Measurements from ENCODE around the gene SLC7A1. TPM values are rescaled to one million over a fixed set of nuclear protein-coding genes. Genes with fewer than 3 reads are reported as not detected.

SLC7A1 gene
- total and polyA plus RNA-seq, 2 donors (not counting 3 experiments of a cell fraction or from before 2014, with no cell fraction given) = 21.0 to 79.3 TPM

DNA sequence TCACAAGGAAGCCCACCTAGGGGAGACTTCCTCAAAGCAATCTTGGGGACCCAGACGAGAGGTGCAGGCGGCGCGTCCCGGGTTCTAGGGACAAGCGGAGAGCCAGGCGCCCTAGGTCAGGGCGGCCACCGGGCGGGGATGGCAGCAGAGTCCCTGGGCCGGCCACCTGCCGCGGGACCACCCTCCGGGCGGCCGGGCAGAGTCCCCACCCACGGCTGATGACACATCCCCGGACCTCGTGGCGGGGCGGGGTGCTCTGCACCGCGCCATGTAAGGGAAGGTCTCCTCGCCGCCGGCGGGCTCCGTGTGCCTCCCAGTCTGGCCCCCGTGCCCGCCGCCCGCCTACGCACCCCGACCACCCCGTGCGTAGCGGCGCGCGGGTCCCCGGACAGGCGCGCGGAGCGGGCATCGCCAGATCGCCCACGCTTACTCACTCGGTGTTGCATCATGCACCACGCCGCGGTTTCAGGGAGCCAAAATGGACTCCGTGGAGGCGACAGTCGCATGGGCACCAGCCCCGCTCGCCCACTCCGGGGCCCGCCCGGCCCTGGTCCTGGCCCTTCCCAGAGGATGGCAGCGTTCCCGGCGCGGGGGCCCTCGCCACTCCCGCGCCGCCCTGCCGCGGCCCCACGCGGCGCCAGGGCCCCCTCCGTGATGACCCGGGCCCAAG lies 643 bp downstream of the SLC7A1 start:
- H3K4me2 ChIP-seq (ENCODE audit: insufficient read depth, low read length) = peak overlapping the region; percentile 94
- no peaks in the 10 kb centered on the region for H3K27me3 ChIP-seq (ENCODE audit: control insufficient read depth in 2 of 2, insufficient read depth in 2 of 2, low read length in 2 of 2)
- H3K9me1 ChIP-seq (replicated peaks; ENCODE audit: control insufficient read depth, extremely low read depth, insufficient read depth, low read length) = no peaks in the 10 kb centered on the region
- H3K9ac ChIP-seq (replicated peaks; ENCODE audit: extremely low read depth, insufficient read depth, low read length) = peak overlapping the region; percentile 96
- CTCF ChIA-PET = interaction anchor here (1.1 to 2.6 kb wide), 4 partner anchors 17 to 119 kb away, joined by 3 to 15 read pairs (median 6); no protein-coding TSS in a partner anchor
- peaks cover 55% of the 10 kb centered on the region for H3K79me2 ChIP-seq (ENCODE audit: control insufficient read depth, insufficient read depth, low read length)
- BruUV-seq (replicated peaks) = TSS peak; percentile 33
- no peak for FAIRE-seq
- peak; percentile 49 for DNase-seq (ENCODE audit: low read depth, low spot score)
- intact Hi-C loops (cut with micrococcal nuclease) = loop anchor here (1.0 to 10.0 kb wide), 9 partner anchors 30 to 330 kb away; no protein-coding TSS in a partner anchor
- dilution Hi-C loops (cut with MboI; ENCODE audit: extremely low pct_ligation_motif_present, low sequenced_read_pairs) = no loop called here
- H3K4me1 ChIP-seq (ENCODE audit: control insufficient read depth, extremely low read depth, insufficient read depth, low read length) = peaks cover 20% of the 10 kb centered on the region
- peak overlapping the region; percentile 91 for H3K27ac ChIP-seq (ENCODE audit: insufficient read depth, low read depth, low read length)
- H2AFZ ChIP-seq (ENCODE audit: low read depth, low read length) = peak overlapping the region; percentile 64
- H4K20me1 ChIP-seq (replicated peaks; ENCODE audit: control insufficient read depth, extremely low read depth, insufficient read depth, low read length) = no peaks in the 10 kb centered on the region
- H3K36me3 ChIP-seq (ENCODE audit: control insufficient read depth in 2 of 2, extremely low read depth in 1 of 2, insufficient read depth in 2 of 2, low read length in 2 of 2) = no peaks in the 10 kb centered on the region
- peak overlapping the region; percentile 66 to 93 (median 71) for H3K4me3 ChIP-seq (replicated peaks in 1 of 3; ENCODE audit: insufficient read depth in 1 of 3, low read depth in 1 of 3, low read length in 3 of 3)
- POLR2A ChIA-PET = no interaction called here
- no peak for TF ChIP-seq JUN (IDR thresholded peaks at IDR 0.05; ENCODE audit: borderline replicate concordance, insufficient read depth, insufficient read length, low read depth)
- no peak for TF ChIP-seq GATA2 (IDR thresholded peaks at IDR 0.05; ENCODE audit: insufficient read depth, insufficient read length, low read depth, low read length)
- no peak for TF ChIP-seq MAX (IDR thresholded peaks at IDR 0.05; ENCODE audit: insufficient read depth, insufficient read length)
- peak; percentile 56 for TF ChIP-seq MYC (IDR thresholded peaks at IDR 0.05; ENCODE audit: low read depth, low read length)
- peak; percentile 31 for TF ChIP-seq FOS (IDR thresholded peaks at IDR 0.05; ENCODE audit: borderline replicate concordance, insufficient read depth, low read length)
- TF ChIP-seq EZH2 (IDR thresholded peaks at IDR 0.05; ENCODE audit: borderline replicate concordance, low read depth, low read length, severe bottlenecking) = no peak
- TF ChIP-seq POLR2AphosphoS5 (IDR thresholded peaks at IDR 0.05; ENCODE audit: insufficient read depth, low read depth, low read length) = peak; percentile 54
- TF ChIP-seq POLR2A (IDR thresholded peaks at IDR 0.05; ENCODE audit: low read depth, low read length) = peak; percentile 2
- TF ChIP-seq CTCF (IDR thresholded peaks at IDR 0.05; ENCODE audit: extremely low read depth in 1 of 2, insufficient read depth in 1 of 2, low read depth in 1 of 2, low read length in 2 of 2) = no peak
- no peaks in the 10 kb centered on the region for H3K9me3 ChIP-seq (replicated peaks; ENCODE audit: control insufficient read depth, insufficient read depth, low read length)

All from endothelial cell of umbilical vein (primary cell).